Muscle layer of colon (tissue), 2 donors: ENCODE data around the gene AXIN2.
"Not testable (repeated sequence)": the region's sequence is repeated elsewhere in the genome, so short reads cannot be mapped to it uniquely, and the experiment has no call there.

Experiments used
- H3K27ac ChIP-seq: one replicate; pipeline ENCODE4 v1.7.0; 2013; ENCODE audit warnings: low read depth, mild to moderate bottlenecking, low read length, moderate library complexity
- H3K27me3 ChIP-seq, 2 donors: one replicate each; pipeline ENCODE4 v1.7.0; 2013; ENCODE audit warnings: low read length in 2 of 2, mild to moderate bottlenecking in 2 of 2; ENCODE audit not compliant: insufficient read depth in 2 of 2, control insufficient read depth in 1 of 2
- H3K36me3 ChIP-seq: one replicate; pipeline ENCODE4 v1.7.0; 2013; ENCODE audit warnings: mild to moderate bottlenecking, low read length; ENCODE audit not compliant: insufficient read depth
- H3K4me1 ChIP-seq: one replicate; pipeline ENCODE4 v1.7.0; 2013; ENCODE audit warnings: mild to moderate bottlenecking, low read length; ENCODE audit not compliant: insufficient read depth
- H3K4me3 ChIP-seq, 2 donors: one replicate each; pipeline ENCODE4 v1.7.0; 2013; ENCODE audit warnings: low read length in 2 of 2, low read depth in 1 of 2, mild to moderate bottlenecking in 1 of 2, moderate library complexity in 1 of 2
- H3K9ac ChIP-seq: one replicate; pipeline ENCODE4 v1.7.0; 2013; ENCODE audit warnings: low read length
- H3K9me3 ChIP-seq: one replicate; pipeline ENCODE4 v1.7.0; 2013; ENCODE audit warnings: mild to moderate bottlenecking, low read length
- donor health status: abdominal sarcoma.
- donor health status: Adenocarcinoma of cecum.

Gene AXIN2

DNA sequence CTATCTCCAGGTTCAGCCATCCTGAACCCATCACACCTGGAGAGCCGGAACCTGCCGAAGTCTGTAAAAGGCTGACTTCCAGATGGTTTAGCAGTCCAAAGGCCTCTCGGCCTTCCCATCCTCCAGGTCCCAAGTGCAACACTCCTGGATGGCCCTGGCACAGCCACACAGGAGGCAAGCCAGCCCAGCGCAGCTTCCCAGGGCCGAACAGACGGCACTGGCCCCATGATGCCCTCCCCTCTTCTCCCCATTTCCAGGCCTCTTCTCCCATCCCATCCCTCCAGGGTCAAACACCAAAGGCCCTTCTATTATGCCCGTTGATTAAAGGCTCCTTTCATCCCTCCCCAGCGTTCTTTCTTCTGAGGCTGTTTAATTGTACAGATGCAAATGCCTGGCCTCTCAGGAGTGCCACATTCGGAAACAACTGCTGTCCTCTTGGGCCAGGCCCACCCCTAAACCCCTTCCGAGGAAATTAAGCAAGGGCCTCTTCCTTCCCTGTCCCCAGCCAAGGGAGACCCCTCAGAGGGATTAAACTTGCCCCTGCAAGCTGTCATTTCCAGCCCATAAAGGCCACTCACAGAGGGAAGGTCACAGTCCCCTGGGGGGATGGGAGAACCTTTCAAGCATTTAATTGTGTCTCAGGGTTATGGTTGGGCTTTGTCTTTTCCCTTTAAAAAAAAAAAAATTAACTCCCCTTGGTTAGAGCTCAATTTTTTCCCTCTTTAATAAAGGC, 30.8 kb downstream of the AXIN2 start:
- Histone ChIP-seq H3K4me3 (no peak overlapping the region), H3K36me3 (peaks cover 36% of the 10 kb centered on the region), H3K27ac (peak overlapping the region; percentile 21), H3K27me3 (no peaks in the 10 kb centered on the region), H3K9me3 (no peaks in the 10 kb centered on the region), H3K4me1 (peaks cover 27% of the 10 kb centered on the region), H3K9ac (no peak overlapping the region)

GRCh38 chr17:65529761-65530522, 31.5 kb downstream of the AXIN2 start:
- no peaks in the 10 kb centered on the region for H3K9me3 ChIP-seq
- no peak overlapping the region for H3K27ac ChIP-seq
- no peaks in the 10 kb centered on the region for H3K27me3 ChIP-seq
- peaks cover 27% of the 10 kb centered on the region for H3K4me1 ChIP-seq
- no peak overlapping the region for H3K9ac ChIP-seq
- peaks cover 28% of the 10 kb centered on the region for H3K36me3 ChIP-seq
- H3K4me3 ChIP-seq: no peak overlapping the region

DNA sequence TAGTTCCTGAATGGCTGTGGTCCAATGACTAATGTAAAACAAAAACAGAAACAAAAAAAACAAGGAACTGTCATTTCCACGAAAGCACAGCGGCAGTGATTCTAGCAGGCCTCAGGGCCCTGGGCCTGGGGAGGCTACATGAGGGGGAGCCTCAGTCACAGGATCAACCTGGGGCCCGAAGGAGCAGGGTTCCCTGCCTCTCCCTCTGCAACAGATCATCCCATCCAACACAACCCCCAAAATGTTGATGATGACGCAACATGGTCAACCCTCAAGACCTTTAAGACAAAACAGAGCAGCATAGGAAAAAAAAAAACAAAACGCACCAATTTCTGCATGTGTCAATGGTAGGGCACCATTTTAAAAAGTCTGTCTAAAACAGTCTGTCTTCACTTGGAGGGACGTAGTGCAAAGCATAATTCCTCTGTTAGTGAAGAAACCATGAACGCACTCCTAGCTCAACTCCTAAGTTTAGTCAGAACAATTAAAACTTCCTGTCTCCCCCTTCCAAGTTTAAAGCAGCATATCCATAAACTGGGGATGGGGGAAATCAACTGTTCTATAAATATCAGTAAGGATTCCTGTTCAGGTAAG, 32.3 kb downstream of the AXIN2 start:
- no peak overlapping the region for H3K4me3 ChIP-seq
- no peaks in the 10 kb centered on the region for H3K27me3 ChIP-seq
- no peak overlapping the region for H3K9ac ChIP-seq
- peaks cover 27% of the 10 kb centered on the region for H3K4me1 ChIP-seq
- no peak overlapping the region for H3K27ac ChIP-seq
- peaks cover 23% of the 10 kb centered on the region for H3K36me3 ChIP-seq
- no peaks in the 10 kb centered on the region for H3K9me3 ChIP-seq

GRCh38 chr17:65527857-65528591, 33.4 kb downstream of the AXIN2 start:
- H3K27ac ChIP-seq: no peak overlapping the region
- no peak overlapping the region for H3K9ac ChIP-seq

DNA sequence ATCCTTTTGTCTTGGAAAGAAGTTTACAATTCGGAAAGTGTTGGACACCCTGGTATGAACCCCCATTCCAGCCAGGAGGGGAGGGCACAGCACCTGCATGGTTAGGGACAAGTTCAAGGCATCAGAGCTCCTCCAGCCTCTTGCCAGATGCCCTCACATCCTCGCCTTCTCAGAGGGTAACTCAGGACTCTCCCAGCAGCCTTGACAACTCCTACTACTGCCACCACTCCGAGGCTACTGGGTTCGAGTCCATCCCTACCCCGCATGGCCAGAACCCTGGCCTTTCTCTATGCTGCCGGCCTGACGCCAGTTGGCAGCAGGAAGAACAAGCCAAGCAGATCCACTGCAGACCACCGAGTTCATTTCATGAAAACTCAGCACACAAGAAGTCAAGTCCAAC, 34.1 kb downstream of the AXIN2 start:
- H3K4me1 ChIP-seq: peaks cover 20% of the 10 kb centered on the region
- peaks cover 5% of the 10 kb centered on the region for H3K36me3 ChIP-seq
- H3K9ac ChIP-seq: no peak overlapping the region
- no peak overlapping the region for H3K27ac ChIP-seq
- H3K27me3 ChIP-seq: no peaks in the 10 kb centered on the region
- H3K4me3 ChIP-seq: no peak overlapping the region
- H3K9me3 ChIP-seq: no peaks in the 10 kb centered on the region

More at GRCh38 chr17:65527857-65528591, 33.4 kb downstream of the AXIN2 start:
- peaks cover 26% of the 10 kb centered on the region for H3K4me1 ChIP-seq
- H3K9me3 ChIP-seq: no peaks in the 10 kb centered on the region
- no peak overlapping the region for H3K4me3 ChIP-seq
- no peaks in the 10 kb centered on the region for H3K27me3 ChIP-seq
- H3K36me3 ChIP-seq: peaks cover 12% of the 10 kb centered on the region

DNA sequence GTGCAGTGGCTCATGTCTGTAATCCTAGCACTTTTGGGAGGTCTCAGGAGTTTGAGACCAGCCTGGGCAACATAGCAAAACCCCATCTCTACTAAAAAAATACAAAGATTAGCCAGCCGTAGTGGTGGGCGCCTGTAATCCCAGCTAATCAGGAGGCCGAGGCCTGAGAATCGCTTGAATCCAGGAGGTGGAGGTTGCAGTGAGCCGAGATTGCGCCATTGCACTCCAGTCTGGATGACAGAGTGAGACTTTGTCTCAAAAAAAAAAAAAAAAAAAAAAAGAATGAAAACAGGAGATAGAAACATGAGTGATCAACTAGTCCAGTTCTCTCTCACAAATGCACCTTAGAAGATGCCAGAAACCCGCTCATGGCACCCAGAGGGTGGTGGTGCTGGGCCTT, 34.6 kb downstream of the AXIN2 start:
- H3K4me1 ChIP-seq: peaks cover 15% of the 10 kb centered on the region
- not testable (repeated sequence) for H3K27me3 ChIP-seq, H3K36me3 ChIP-seq, H3K9me3 ChIP-seq, H3K4me3 ChIP-seq, H3K9ac ChIP-seq, H3K27ac ChIP-seq

- H3K27ac ChIP-seq: no peak overlapping the region
- no peak overlapping the region for H3K9ac ChIP-seq
- no peaks in the 10 kb centered on the region for H3K36me3 ChIP-seq
Observed at GRCh38 chr17:65523853-65524664, 37.4 kb downstream of the AXIN2 start.

GRCh38 chr17:65523411-65523810, 38.0 kb downstream of the AXIN2 start:
- no peaks in the 10 kb centered on the region for H3K27me3 ChIP-seq
- no peak overlapping the region for H3K27ac ChIP-seq
- no peak overlapping the region for H3K9ac ChIP-seq
- no peak overlapping the region for H3K4me3 ChIP-seq
- no peaks in the 10 kb centered on the region for H3K4me1 ChIP-seq
- H3K9me3 ChIP-seq: no peaks in the 10 kb centered on the region
- no peaks in the 10 kb centered on the region for H3K36me3 ChIP-seq

More at GRCh38 chr17:65523853-65524664, 37.4 kb downstream of the AXIN2 start:
- Histone ChIP-seq H3K9me3 (no peaks in the 10 kb centered on the region), H3K27me3 (no peaks in the 10 kb centered on the region), H3K4me3 (no peak overlapping the region), H3K4me1 (no peaks in the 10 kb centered on the region)

DNA sequence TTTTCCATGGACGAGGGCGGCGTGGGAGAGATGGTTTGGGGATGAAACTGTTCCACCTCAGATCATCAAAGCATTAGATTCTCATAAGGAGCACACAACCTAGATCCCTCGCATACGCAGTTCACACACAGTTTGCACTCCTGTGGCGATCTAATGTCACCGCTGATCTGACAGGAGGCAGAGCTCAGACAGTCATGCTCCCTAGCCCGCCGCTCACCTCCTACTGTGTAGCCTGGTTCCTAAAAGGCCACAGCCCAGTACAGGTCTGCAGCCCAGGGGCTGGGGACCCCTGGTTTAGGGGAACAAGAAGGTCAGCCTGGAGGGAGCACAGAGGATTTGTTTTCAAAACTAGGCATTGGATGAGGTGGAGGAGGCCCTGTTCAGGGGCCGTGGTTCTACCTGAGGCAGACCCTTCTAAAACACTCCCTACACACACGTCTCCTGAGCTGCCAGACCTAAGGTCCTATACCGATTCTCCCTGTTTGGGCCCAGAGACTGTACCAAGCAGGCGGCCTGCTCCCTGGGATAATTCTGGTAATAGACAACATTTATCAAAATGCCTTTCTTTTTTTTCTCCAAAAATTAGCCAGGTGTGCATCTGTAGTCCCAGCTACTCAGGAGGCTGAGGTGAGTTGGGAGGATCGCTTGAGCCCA, 38.6 kb downstream of the AXIN2 start:
- Histone ChIP-seq H3K27ac (no peak overlapping the region), H3K4me1 (no peaks in the 10 kb centered on the region), H3K9ac (no peak overlapping the region), H3K4me3 (no peak overlapping the region), H3K9me3 (no peaks in the 10 kb centered on the region), H3K27me3 (no peaks in the 10 kb centered on the region), H3K36me3 (no peaks in the 10 kb centered on the region)

DNA sequence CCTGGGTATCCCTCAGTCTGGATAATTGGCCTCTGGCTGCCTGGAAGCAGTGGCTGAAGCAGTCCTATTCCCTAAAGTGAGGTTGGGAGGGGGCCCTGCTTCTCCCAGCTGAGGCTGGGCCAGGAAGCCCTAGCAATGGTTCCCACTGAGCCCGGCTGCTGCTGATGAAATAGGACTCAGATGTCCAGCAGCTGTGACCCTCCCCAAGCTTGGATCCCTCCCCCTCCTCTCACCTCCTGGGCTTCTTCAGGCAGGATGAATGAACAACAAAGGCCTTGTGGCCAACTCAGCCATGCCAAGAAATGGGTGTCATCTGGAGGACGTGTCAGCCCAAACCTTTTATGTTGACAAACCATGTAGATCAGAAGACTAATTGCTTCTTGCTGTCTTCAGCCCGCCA, 42.0 kb downstream of the AXIN2 start:
- Histone ChIP-seq H3K36me3 (no peaks in the 10 kb centered on the region), H3K4me3 (no peak overlapping the region), H3K4me1 (peaks cover 24% of the 10 kb centered on the region), H3K27ac (no peak overlapping the region), H3K9me3 (no peaks in the 10 kb centered on the region), H3K27me3 (no peaks in the 10 kb centered on the region), H3K9ac (no peak overlapping the region)
